ENCODE results near the gene LRRC19.
A peak's percentile ranks its signal among the peaks of the same experiment; 100 is the strongest.

Gene LRRC19

GRCh38 chr9:26955921-26956859 is 49.3 kb downstream of the LRRC19 start, which contains the start of gene IFT74:
TSS of gene IFT74 (plus strand) at chr9:26956412. CDS start at chr9:26961968, 5,556 bp downstream.
- DNase-seq = peak; percentile 90

GRCh38 chr9:26955222-26955903 is 50.1 kb downstream of the LRRC19 start:
- DNase-seq = no peak

DNA sequence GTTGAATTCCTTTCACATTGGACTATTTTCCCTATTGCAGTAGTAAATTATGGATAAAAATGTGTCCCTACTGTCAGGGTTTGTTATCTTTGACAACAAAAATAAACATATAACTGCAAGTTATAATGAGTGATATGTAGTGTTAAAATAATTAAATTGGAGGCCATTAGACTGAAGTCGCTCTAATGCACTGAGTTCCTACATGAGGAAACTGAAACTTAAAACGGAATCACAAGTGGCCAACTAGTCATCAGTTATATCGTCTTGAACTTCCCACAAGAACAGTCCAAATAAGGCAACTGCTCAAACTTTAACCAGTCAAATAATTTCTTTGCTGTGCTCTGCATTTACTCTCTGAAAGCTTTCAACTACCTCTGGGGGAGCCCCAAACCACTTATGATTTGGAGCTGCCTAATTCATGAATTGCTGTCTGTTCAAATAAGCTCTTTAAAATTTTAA is 51.4 kb downstream of the LRRC19 start:
- DNase-seq = no peak

DNA sequence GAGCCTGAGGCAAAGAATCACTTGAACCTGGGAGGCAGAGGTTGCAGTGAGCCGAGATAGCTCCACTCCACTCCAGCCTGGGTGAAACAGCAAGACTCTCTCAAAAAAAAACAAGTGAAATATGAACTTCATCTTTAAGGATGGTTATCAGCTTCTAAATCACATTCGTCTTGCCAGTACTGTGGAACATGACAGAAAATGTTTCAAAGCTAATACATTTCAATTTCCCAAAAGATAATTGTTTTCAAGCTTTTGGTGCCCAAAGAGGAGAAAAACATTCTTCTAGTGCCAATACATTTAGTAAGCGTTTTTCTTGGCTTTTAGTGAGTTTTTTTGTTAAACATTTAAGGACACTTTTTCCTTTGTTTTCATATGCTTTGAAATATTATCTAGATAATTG is 53.7 kb downstream of the LRRC19 start:
- no peak for DNase-seq

- DNase-seq = no peak
Measured at GRCh38 chr9:26950521-26950920, 55.0 kb downstream of the LRRC19 start.

DNA sequence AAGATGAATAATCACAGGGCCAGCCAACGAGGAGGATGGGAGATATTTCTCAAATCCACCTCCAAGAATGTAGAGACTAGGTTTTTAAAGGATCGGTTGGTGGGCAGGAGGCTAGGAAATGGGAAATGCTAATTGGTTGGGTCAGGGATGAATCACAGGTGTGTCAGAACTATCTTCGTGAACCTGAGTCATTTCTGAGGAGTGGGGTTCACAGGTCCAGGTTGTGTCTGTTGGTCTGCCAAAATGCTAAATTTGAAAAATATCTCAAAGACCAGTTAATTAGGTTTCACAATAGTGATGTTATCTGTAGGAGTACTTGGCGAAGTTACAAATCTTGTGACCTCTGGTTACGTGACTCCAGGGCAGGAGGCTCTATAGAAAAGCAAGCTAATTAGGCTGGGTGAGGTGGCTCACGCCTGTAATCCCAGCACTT is 55.8 kb downstream of the LRRC19 start:
- DNase-seq = no peak

DNA sequence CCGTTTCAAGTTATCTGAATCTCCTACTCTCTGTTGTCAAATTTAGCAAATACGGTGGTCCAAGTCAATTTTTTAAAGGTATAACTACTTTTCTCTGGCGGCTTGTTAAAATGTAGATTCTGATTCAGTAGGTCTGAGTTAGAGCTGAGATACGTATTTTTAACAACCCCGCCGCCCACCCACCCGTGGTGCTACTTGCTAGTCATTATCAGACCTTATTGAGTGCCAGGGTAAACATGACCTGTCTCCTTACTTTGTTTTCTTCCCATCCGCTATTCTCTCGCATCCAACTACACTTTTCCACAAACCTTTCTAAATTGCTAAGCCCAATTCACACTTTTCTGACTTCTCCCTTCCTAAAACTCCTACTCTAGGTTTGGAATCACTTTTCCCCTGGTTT is 57.7 kb downstream of the LRRC19 start:
- DNase-seq = no peak

DNA sequence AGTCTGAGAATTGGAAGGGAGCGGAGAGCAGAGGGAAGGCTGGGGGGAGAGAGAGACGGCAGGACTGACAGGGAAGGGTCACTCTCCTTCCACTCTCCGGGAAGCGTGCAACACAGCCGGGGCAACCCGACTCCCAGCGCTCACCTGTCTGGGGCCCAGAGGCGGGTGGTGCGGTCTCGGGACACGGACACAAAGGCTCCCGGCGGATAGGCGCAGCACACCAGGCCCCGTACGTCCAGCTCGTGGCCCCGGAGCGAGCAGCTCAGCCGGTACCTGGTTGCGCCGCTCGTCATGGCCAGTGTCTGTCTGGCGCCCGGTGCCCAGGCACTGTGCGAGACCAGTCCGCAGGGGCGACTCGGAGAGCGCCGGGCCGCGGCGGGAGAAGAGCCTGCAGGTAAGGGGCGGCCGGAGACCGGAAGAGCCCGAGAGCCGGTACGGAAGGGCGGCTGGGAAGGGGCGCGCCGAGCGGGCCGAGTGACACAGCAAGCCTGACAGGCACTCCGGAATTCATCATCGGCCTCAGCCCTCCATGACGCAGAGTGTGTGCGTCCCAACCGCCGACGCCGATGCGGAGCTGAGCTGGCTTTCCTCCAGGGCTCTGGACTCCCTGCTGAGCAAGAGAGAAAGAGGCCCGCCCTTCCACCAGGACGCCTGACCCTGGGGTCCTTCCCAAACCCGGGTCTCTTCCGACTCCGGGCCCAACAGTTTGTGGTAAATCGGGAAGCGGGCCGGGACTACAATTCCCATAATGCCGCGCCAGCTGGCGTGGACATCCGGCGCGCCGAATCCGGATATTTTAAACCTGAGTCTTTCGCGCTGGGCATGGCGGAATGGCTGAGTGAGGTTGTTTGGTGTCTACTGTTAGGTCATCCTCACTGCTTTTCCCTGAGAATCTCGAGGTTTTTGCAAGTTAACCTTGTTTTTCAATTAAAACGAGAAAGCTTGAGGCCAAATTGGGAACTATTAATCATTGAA is 58.4 kb downstream of the LRRC19 start, which contains the start of gene PLAA:
TSS of gene PLAA (minus strand) at position 490 of the 975 bp plus-strand sequence. CDS start at position 293, 197 bp downstream.
- peak; percentile 85 for DNase-seq

GRCh38 chr9:26945591-26945990 is 59.9 kb downstream of the LRRC19 start:
- no peak for DNase-seq

All from NCI-H2107 (cell line).